ENCODE measurements around the gene SLC7A5. TPM values are rescaled to one million over a fixed set of nuclear protein-coding genes. Genes with fewer than 3 reads are reported as not detected.
A peak's percentile ranks its signal among the peaks of the same experiment; 100 is the strongest.
"Not testable (repeated sequence)": the region's sequence is repeated elsewhere in the genome, so short reads cannot be mapped to it uniquely, and the experiment has no call there.

The SLC7A5 gene
- total and polyA plus RNA-seq, 2 of the 13 experiments (the other 11 are each of a cell fraction or from before 2014, with no cell fraction given): 79.6 to 155 TPM

- Histone ChIP-seq H3K9me3 (ENCODE audit: low read length) (no peaks in the 10 kb centered on the region), H3K27ac (ENCODE audit: extremely low read length, insufficient read depth, low read length) (no peak overlapping the region), H3K4me1 (ENCODE audit: insufficient read depth, low read length) (no peaks in the 10 kb centered on the region), H3K27me3 (ENCODE audit: control insufficient read depth in 1 of 2, insufficient read depth in 2 of 2, low read length in 2 of 2) (no peaks in the 10 kb centered on the region), H3K79me2 (ENCODE audit: insufficient read depth, low read length) (peaks cover 9% of the 10 kb centered on the region), H4K20me1 (ENCODE audit: insufficient read depth, low read length) (peaks cover 14% of the 10 kb centered on the region; the same call in 1 of the 2 replicates), H3K9ac (ENCODE audit: insufficient read depth, low read depth, low read length) (no peak overlapping the region), H3K4me2 (ENCODE audit: low read depth, low read length) (no peak overlapping the region), H2AFZ (ENCODE audit: low read length) (no peak overlapping the region), H3K4me3 (replicated peaks in 1 of 3; ENCODE audit: insufficient read depth in 1 of 3, low read depth in 2 of 3, low read length in 3 of 3) (no peak overlapping the region), H3K36me3 (replicated peaks in 1 of 2; ENCODE audit: control insufficient read depth in 1 of 2, insufficient read depth in 2 of 2, low read length in 2 of 2) (peaks cover 31 to 79% of the 10 kb centered on the region in 2 experiments)
- 97% methylated on average over 25 of the region's 25 CpGs for WGBS (ENCODE audit: low lambda C conversion rate)
- in situ Hi-C loops (cut with HindIII; ENCODE audit: extremely low pct_ligation_motif_present, low pct_unique_long_range_greater_than_20kb): no loop called here
- ATAC-seq (no peak), DNase-seq (ENCODE audit: low spot score) (no peak), FAIRE-seq (no peak)
- POLR2A ChIA-PET: no interaction called here
- BruUV-seq (replicated peaks): no TSS peak
- CTCF ChIA-PET (ENCODE audit: low intra/inter-chr PET ratio, low total read pairs): no interaction called here
- intact Hi-C loops (cut with micrococcal nuclease; ENCODE audit: unreplicated experiment): no loop called here
- TF ChIP-seq JUND (CRISPR knock-in tag; IDR thresholded peaks at IDR 0.05): no peak
- TF ChIP-seq MXI1 (IDR thresholded peaks at IDR 0.05; ENCODE audit: borderline replicate concordance, low read depth, low read length): no peak
- TF ChIP-seq AGO2 (optimal IDR thresholded peaks at IDR 0.05; ENCODE audit: low read depth, low read length): peak; percentile 55
These were observed 45.5 kb upstream of the SLC7A5 start for GRCh38 chr16:87914812-87915211.

DNA sequence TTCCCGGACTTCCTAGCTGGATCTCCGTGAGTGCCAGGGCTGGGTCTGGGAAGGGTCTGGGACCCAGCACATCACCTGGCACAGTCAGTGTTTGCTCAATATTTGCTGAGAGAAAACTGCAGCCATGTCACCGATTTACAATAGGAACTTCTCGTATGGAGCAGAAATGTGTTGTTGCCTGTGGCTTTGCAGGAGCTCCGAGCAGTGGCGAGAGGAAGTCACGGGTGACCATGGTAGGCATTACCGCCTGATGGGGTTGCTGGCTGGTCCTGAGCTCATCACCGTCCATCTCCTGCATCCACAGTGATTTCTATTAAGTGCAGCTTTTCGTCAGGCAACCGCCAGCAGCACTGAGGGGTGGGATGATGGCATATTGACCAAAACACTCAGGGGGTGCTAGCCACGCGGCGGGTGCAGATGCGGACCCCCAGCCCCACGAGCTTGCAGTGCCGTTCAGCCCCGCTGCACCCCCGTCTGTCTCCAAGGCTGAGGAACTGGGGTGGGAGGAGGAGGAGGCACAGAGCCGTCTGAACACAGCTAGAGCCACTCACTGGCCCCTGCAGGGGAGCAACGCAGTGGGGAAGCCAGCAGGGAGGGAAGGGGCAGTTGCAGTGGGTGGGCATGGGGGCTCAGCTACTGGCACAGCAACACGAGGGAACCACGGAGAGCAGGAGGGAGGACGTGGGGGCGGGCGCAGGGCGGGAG is 44.9 kb upstream of the SLC7A5 start:
- H3K9me3 ChIP-seq (ENCODE audit: low read length); H2AFZ ChIP-seq (ENCODE audit: low read length); H3K27me3 ChIP-seq (ENCODE audit: control insufficient read depth in 1 of 2, insufficient read depth in 2 of 2, low read length in 2 of 2); POLR2A ChIA-PET; H3K4me3 ChIP-seq (replicated peaks in 1 of 3; ENCODE audit: insufficient read depth in 1 of 3, low read depth in 2 of 3, low read length in 3 of 3); FAIRE-seq; H3K27ac ChIP-seq (ENCODE audit: extremely low read length, insufficient read depth, low read length); H3K4me1 ChIP-seq (ENCODE audit: insufficient read depth, low read length); BruUV-seq (replicated peaks); CTCF ChIA-PET (ENCODE audit: low intra/inter-chr PET ratio, low total read pairs); in situ Hi-C loops (cut with HindIII; ENCODE audit: extremely low pct_ligation_motif_present, low pct_unique_long_range_greater_than_20kb); H3K9ac ChIP-seq (ENCODE audit: insufficient read depth, low read depth, low read length); intact Hi-C loops (cut with micrococcal nuclease; ENCODE audit: unreplicated experiment); ATAC-seq; DNase-seq (ENCODE audit: low spot score); H3K4me2 ChIP-seq (ENCODE audit: low read depth, low read length): not testable (repeated sequence)
- Histone ChIP-seq H3K79me2 (ENCODE audit: insufficient read depth, low read length) (peaks cover 11% of the 10 kb centered on the region), H3K36me3 (replicated peaks in 1 of 2; ENCODE audit: control insufficient read depth in 1 of 2, insufficient read depth in 2 of 2, low read length in 2 of 2) (peaks cover 27 to 79% of the 10 kb centered on the region in 2 experiments), H4K20me1 (ENCODE audit: insufficient read depth, low read length) (peaks cover 13% of the 10 kb centered on the region; the same call in 1 of the 2 replicates)
- WGBS (ENCODE audit: low lambda C conversion rate): 98% methylated on average over 27 of the region's 27 CpGs
- TF ChIP-seq AGO2 (optimal IDR thresholded peaks at IDR 0.05; ENCODE audit: low read depth, low read length): peak; percentile 45
